Transverse colon (tissue), 4 donors: ENCODE data around the gene SLC6A7. TPM values are rescaled to one million over a fixed set of nuclear protein-coding genes. Genes with fewer than 3 reads are reported as not detected.

Source experiments
- DNase-seq: peaks from one replicate; pipeline ENCODE4 v3.0.0-alpha.2; 2019
- H3K27ac ChIP-seq, 4 donors: fragments of 200-600 bp; sonication (generic); 2 replicates each; pipeline ENCODE4 v1.5.1; 2016 to 2018; ENCODE audit warnings: inconsistent platforms in 4 of 4
- H3K27me3 ChIP-seq: fragments of 200-600 bp; sonication (generic); 2 replicates; pipeline ENCODE4 v1.5.1; 2017; ENCODE audit warnings: inconsistent platforms
- H3K36me3 ChIP-seq, 4 donors: fragments of 200-600 bp; sonication (generic); 2 replicates each; pipeline ENCODE4 v1.5.1; 2017 to 2019; ENCODE audit warnings: inconsistent platforms in 4 of 4
- H3K4me1 ChIP-seq, 4 donors: fragments of 200-600 bp; sonication (generic); 2 replicates each; pipeline ENCODE4 v1.5.1; 2017 to 2020; ENCODE audit warnings: inconsistent platforms in 4 of 4
- H3K4me3 ChIP-seq, 4 donors: fragments of 200-600 bp; sonication (generic); 1 replicate in 1 of 4; 2 replicates in 3 of 4; pipeline versions ENCODE4 v1.5.1 to v1.6.1; 2017 to 2019; ENCODE audit warnings: inconsistent platforms in 4 of 4
- H3K9me3 ChIP-seq, 2 donors: fragments of 200-600 bp; sonication (generic); 2 replicates each; pipeline ENCODE4 v1.5.1; 2017 to 2019; ENCODE audit warnings: inconsistent platforms in 2 of 2
- EP300 ChIP-seq: sonication (generic); formaldehyde crosslinking; IDR thresholded peaks from one replicate; pipeline ENCODE4 v1.6.1; 2017; ENCODE audit warnings: antibody characterized with exemption, low read depth
- POLR2A ChIP-seq: fragments of 450-650 bp; IDR thresholded peaks from one replicate; pipeline ENCODE4 v1.6.1; 2016; ENCODE audit warnings: antibody characterized with exemption, mild to moderate bottlenecking, moderate library complexity
- POLR2AphosphoS5 ChIP-seq, 3 donors: sonication (generic); formaldehyde crosslinking; IDR thresholded peaks; one replicate each; pipeline ENCODE4 v1.6.1; 2016; ENCODE audit warnings: antibody characterized with exemption in 3 of 3
- WGBS, 2 donors: methylation state at CpG; one replicate each; pipeline ENCODE4 v1.1.5; 2018; ENCODE audit warnings: low coverage in 1 of 2; 5-methylcytosine and 5-hydroxymethylcytosine counted together
- in situ Hi-C, 4 donors: fragments of 200-750 bp; cut with MboI; loops; one replicate each; pipeline versions ENCODE4 v1.15.0 to v1.15.1; 2017; ENCODE audit warnings: low sequenced_read_pairs in 3 of 4, low pct_ligation_motif_present in 1 of 4, low pct_unique_long_range_greater_than_20kb in 1 of 4
- intact Hi-C: fragments of 100-400 bp; cut with DNase I; formaldehyde crosslinking; loops from one replicate; pipeline ENCODE4 v1.15.1; 2023; ENCODE audit warnings: low total_unique reads
- total RNA-seq, 4 donors: library from RNA; depleted of rRNA; stranded (reverse); fragments of >200 nt; gene quantifications; one replicate each; pipeline ENCODE4 v1.1.0, GENCODE V29; 2016
- TF ChIP-seq, protein P1 (sequence below), 5 experiments: fragments of 200-600 bp in 3 of 5; fragments of 450-650 bp in 2 of 5; sonication (generic) in 3 of 5; IDR thresholded peaks; 1 replicate in 2 of 5; 2 replicates in 3 of 5; pipeline ENCODE4 v1.5.1; 2016 to 2017; ENCODE audit warnings: antibody characterized with exemption in 5 of 5, inconsistent platforms in 3 of 5, mild to moderate bottlenecking in 2 of 5, moderate library complexity in 1 of 5

Gene SLC6A7
- total RNA-seq, 4 donors from 2014 or later = 19.5 to 67.7 (median 21.3) TPM

- Histone ChIP-seq H3K9me3 (no peaks in the 10 kb centered on the region), H3K4me3 (no peak overlapping the region), H3K27ac (no peak overlapping the region), H3K4me1 (peaks cover 0 to 4% (median 0%) of the 10 kb centered on the region in 4 donors), H3K36me3 (no peaks in the 10 kb centered on the region), H3K27me3 (no peaks in the 10 kb centered on the region)
- 90% methylated on average over 11 of the region's 11 CpGs; no CpG with 5 or more reads in 1 of the 2 donors for whole genome bisulfite sequencing, 2 donors
- intact Hi-C loops (no loop called here), in situ Hi-C loops (no loop called here)
- TF ChIP-seq POLR2A (no peak), POLR2AphosphoS5 (IDR thresholded peaks at IDR 0.05) (no peak), EP300 (no peak)
- TF ChIP-seq, protein P1, sequence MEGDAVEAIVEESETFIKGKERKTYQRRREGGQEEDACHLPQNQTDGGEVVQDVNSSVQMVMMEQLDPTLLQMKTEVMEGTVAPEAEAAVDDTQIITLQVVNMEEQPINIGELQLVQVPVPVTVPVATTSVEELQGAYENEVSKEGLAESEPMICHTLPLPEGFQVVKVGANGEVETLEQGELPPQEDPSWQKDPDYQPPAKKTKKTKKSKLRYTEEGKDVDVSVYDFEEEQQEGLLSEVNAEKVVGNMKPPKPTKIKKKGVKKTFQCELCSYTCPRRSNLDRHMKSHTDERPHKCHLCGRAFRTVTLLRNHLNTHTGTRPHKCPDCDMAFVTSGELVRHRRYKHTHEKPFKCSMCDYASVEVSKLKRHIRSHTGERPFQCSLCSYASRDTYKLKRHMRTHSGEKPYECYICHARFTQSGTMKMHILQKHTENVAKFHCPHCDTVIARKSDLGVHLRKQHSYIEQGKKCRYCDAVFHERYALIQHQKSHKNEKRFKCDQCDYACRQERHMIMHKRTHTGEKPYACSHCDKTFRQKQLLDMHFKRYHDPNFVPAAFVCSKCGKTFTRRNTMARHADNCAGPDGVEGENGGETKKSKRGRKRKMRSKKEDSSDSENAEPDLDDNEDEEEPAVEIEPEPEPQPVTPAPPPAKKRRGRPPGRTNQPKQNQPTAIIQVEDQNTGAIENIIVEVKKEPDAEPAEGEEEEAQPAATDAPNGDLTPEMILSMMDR (IDR thresholded peaks at IDR 0.05) = no peak
- no peak for DNase-seq
Observed at GRCh38 chr5:150242251-150242894, 52.5 kb downstream of the SLC6A7 start.

DNA sequence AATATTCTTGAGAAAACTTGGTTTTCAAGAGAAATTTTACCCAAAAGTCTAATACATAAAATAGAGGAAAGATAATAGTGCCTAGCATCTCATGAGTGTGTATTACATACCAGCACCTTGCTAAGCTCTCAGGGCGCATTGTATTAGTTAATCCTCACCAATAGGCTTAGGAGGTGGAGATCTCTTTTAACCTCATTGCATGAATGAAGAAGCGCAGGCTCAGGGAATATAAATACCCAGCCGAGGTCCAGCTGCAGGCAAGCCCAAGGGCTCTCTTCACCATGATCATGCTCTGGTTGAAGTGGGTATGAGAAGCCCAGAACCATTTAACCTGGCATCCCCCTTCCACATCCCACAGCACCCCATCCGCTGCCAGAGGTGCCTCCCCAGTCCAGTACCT is 53.7 kb downstream of the SLC6A7 start:
- H3K9me3 ChIP-seq = no peaks in the 10 kb centered on the region
- DNase-seq = no peak
- TF ChIP-seq POLR2A = no peak
- TF ChIP-seq POLR2AphosphoS5 (IDR thresholded peaks at IDR 0.05) = no peak
- no peak for TF ChIP-seq EP300
- TF ChIP-seq, protein P1 (IDR thresholded peaks at IDR 0.05) = no peak
- H3K27me3 ChIP-seq = no peaks in the 10 kb centered on the region
- intact Hi-C loops = no loop called here
- H3K27ac ChIP-seq = no peak overlapping the region
- peaks cover 0 to 4% (median 0%) of the 10 kb centered on the region in 4 donors for H3K4me1 ChIP-seq
- in situ Hi-C loops = no loop called here
- no peak overlapping the region for H3K4me3 ChIP-seq
- WGBS, 2 donors = 70 to 100% methylated on average over 1 to 4 of the region's 4 CpGs
- H3K36me3 ChIP-seq = no peaks in the 10 kb centered on the region

DNA sequence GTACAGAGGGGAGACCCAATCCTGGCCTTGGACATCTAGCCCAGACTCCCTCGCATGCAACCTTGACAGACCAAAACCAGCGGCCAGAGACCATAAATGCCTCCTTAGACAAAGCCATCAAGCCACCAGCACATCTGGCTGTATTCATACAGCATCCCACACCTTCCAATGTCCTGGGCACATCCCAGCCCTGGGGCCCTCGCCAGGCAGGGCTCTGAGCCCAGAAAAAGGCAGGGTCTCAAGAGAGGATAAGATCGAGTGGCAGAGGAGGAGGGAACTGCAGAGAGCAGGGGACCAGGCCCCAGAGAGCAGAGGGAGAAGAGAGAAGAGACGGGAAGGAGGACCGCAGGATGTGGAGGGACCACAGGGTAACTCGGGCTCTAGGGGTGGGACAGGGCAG is 54.3 kb downstream of the SLC6A7 start:
- intact Hi-C loops (no loop called here), in situ Hi-C loops (no loop called here)
- H3K4me1 ChIP-seq = peaks cover 0 to 4% (median 0%) of the 10 kb centered on the region in 4 donors
- H3K4me3 ChIP-seq = no peak overlapping the region
- no peaks in the 10 kb centered on the region for H3K9me3 ChIP-seq
- WGBS, 2 donors = 65 to 80% methylated on average over 1 to 7 of the region's 7 CpGs
- TF ChIP-seq EP300 (no peak), POLR2AphosphoS5 (IDR thresholded peaks at IDR 0.05) (no peak), POLR2A (no peak)
- TF ChIP-seq, protein P1 (IDR thresholded peaks at IDR 0.05) = no peak
- no peak overlapping the region for H3K27ac ChIP-seq
- DNase-seq = no peak
- no peaks in the 10 kb centered on the region for H3K36me3 ChIP-seq
- H3K27me3 ChIP-seq = no peaks in the 10 kb centered on the region

- in situ Hi-C loops = no loop called here
- TF ChIP-seq, protein P1 (IDR thresholded peaks at IDR 0.05) = no peak
- TF ChIP-seq POLR2AphosphoS5 (IDR thresholded peaks at IDR 0.05) (no peak), POLR2A (no peak), EP300 (no peak)
- H3K4me3 ChIP-seq = no peak overlapping the region
- intact Hi-C loops = no loop called here
- no peaks in the 10 kb centered on the region for H3K27me3 ChIP-seq
- no peaks in the 10 kb centered on the region for H3K36me3 ChIP-seq
- no peak overlapping the region for H3K27ac ChIP-seq
- peaks cover 0 to 4% (median 0%) of the 10 kb centered on the region in 4 donors for H3K4me1 ChIP-seq
- no peak for DNase-seq
- H3K9me3 ChIP-seq = no peaks in the 10 kb centered on the region
- WGBS, 2 donors = 67% methylated on average over 16 of the region's 18 CpGs; no CpG with 5 or more reads in 1 of the 2 donors
Observed at GRCh38 chr5:150245111-150245789, 55.4 kb downstream of the SLC6A7 start.
